H1 (cell line): ENCODE measurements around the gene GSK3B.

ENCODE experiments used
- ATF3 ChIP-seq: IDR thresholded peaks from 2 replicates; pipeline ENCODE4 v1.6.1; 2011; ENCODE audit warnings: low read depth, mild to moderate bottlenecking, low read length; ENCODE audit not compliant: insufficient read depth
- CTCF ChIP-seq, 3 experiments: IDR thresholded peaks; 1 replicate in 2 of 3; 2 replicates in 1 of 3; pipeline versions ENCODE4 v1.5.1 to v1.6.1; 2011; ENCODE audit warnings: low read length in 3 of 3, mild to moderate bottlenecking in 3 of 3, inconsistent platforms in 2 of 3, low read depth in 1 of 3, moderate library complexity in 1 of 3; ENCODE audit not compliant: insufficient read depth in 1 of 3; ENCODE audit errors: control extremely low read depth in 1 of 3
- EP300 ChIP-seq, 2 experiments: IDR thresholded peaks; 1 replicate in 1 of 2; 2 replicates in 1 of 2; pipeline ENCODE4 v1.6.1; 2011 to 2012; ENCODE audit warnings: low read depth in 2 of 2, low read length in 2 of 2, mild to moderate bottlenecking in 2 of 2, borderline replicate concordance in 1 of 2, inconsistent platforms in 1 of 2, moderate library complexity in 1 of 2
- JUND ChIP-seq: IDR thresholded peaks from 2 replicates; pipeline ENCODE4 v1.6.1; 2011; ENCODE audit warnings: mild to moderate bottlenecking, improper control_type of control experiment, low read length
- MAFK ChIP-seq: IDR thresholded peaks from 2 replicates; pipeline ENCODE4 v1.6.1; 2012; ENCODE audit warnings: low read depth, mild to moderate bottlenecking, improper control_type of control experiment, low read length
- POLR2A ChIP-seq, 2 experiments: IDR thresholded peaks; 1 replicate in 1 of 2; 2 replicates in 1 of 2; pipeline ENCODE4 v1.6.1; 2011; ENCODE audit warnings: low read depth in 2 of 2, low read length in 2 of 2, mild to moderate bottlenecking in 2 of 2; ENCODE audit errors: control extremely low read depth in 1 of 2
- POLR2AphosphoS5 ChIP-seq: IDR thresholded peaks from 2 replicates; pipeline ENCODE4 v1.6.1; 2011; ENCODE audit warnings: low read depth, low read length
- YY1 ChIP-seq: IDR thresholded peaks from 2 replicates; pipeline ENCODE4 v1.6.1; 2011; ENCODE audit warnings: low read depth, mild to moderate bottlenecking, low read length
- ZNF274 ChIP-seq: IDR thresholded peaks from 2 replicates; pipeline ENCODE4 v1.7.0; 2012; ENCODE audit warnings: low read length, borderline replicate concordance; ENCODE audit errors: extremely low read depth

GRCh38 chr3:119776304-119776703 is 317.9 kb downstream of the GSK3B start:
- TF ChIP-seq MAFK = no peak
- no peak for TF ChIP-seq YY1
- no peak for TF ChIP-seq JUND
- no peak for TF ChIP-seq ZNF274
- TF ChIP-seq POLR2A (IDR thresholded peaks at IDR 0.05; ENCODE audit: control extremely low read depth in 1 of 2, low read depth in 2 of 2, low read length in 2 of 2) = no peak
- TF ChIP-seq CTCF (IDR thresholded peaks at IDR 0.05; ENCODE audit: control extremely low read depth in 1 of 3, insufficient read depth in 1 of 3, low read depth in 1 of 3, low read length in 3 of 3) = no peak
- no peak for TF ChIP-seq POLR2AphosphoS5
- TF ChIP-seq ATF3 = no peak
- no peak for TF ChIP-seq EP300 (IDR thresholded peaks at IDR 0.05; ENCODE audit: borderline replicate concordance in 1 of 2, low read depth in 2 of 2, low read length in 2 of 2)
